ENCODE data around the gene SNAP47.

The SNAP47 gene

DNA sequence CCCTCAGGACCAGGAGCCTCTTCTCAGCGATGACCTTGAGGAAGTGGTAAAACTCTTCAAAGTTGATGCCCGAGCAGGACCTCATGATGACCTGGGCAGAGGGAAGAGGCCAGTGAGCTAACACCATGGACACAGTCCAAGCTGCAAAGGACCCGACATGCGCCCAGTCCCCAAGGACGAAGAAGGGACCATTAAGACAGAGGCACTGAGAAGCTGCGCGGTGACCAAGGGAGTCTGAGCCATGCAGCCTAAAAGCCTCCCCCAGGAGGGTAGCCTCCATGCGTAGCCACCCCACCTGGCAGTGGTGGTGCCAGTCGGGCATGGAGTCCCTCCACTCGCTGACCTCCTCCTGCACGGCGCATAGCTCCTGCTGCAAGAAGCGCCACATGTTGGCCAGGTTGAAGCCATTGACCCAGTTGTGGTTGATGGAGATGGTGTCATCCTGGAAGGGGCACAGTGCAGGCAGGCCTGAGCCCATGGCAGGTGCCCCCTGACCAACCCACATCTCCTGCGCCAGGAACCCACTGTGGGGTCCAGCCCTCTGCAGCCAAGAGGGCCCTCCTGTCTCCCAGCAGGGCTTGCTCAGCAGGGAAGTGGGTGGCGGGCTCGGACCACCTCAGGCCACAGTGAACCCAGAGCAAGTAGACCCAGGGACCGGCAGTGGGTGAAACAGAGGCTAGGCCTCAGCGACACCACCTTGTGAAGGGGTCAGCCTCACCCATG lies 2.5 kb upstream of the SNAP47 start:
- no peak for DNase-seq (ENCODE audit: low read depth, low spot score)

DNA sequence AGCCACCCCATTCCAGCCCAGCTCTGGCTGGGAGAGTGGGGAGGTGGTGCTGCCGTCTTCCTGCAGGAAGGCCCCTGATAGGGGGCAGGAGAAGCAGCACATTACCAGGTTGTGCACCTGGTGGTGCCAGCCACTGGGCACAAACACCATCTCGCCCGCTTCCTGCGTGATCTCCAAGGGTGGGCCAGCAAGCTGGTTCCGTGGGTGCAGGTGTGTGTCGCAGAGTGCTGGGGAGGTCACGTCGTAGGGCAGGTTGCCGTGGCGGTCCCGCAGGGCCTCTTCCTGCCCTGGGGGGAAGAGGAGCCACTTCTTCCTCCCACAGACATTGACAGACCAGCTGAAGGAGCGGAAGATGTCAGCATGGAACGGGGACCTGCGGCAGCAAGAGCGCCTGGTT lies 1.9 kb upstream of the SNAP47 start:
- no peak for DNase-seq (ENCODE audit: low read depth, low spot score)

DNA sequence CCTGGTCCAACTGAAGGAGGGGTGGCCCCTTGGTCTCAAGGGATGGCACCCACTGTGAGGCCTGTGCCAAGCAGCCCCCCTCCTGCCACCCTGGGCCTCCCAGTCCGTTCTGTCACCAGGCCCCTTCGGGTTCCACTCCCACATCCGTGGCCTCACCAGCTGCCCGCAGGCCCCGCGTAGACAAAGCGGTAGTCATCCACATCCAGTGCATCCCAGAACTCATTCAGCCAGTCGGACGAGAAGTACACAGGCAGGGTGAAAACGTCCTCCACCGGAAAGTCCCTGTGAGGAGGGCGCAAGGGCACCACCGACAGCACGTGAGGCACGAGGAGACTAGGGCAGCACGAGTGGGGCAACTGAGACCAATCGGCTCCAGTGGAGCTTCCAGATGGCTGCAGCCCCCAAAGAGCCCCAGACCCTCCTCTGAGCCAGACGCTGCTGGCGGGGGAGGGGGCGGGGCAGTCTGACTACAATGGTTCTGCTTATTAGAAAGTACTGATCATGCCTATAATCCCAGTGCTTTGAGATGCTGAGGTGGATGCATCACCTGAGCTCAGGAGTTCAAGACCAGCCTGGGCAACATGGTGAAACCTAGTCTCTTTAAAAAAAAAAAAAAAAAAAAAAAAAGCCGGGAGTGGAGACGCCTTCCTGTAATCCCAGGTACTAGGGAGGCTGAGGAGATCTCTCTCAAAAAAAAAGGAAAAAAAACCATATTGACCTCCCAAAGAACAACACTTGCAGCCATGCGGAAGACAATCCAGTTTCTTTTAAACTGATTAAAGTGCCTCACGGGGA lies 1.3 kb upstream of the SNAP47 start:
- DNase-seq (ENCODE audit: low read depth, low spot score), result no peak

DNA sequence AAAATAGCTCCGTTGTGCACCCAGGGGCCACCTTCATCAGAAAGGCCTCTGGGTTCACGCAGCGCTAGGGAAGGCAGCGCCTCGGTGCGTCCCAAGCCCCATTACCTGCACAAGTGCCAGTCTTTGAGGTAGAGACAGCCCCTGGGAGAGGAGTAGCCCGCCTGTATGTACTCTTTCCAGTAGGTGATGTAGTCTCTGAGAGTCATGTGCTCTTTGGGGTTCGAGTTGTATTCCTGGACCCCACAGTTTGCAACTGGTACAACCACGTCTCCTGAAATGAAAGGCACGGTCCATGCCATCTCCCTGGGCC lies 734 bp upstream of the SNAP47 start:
- DNase-seq (ENCODE audit: low read depth, low spot score), result no peak

DNA sequence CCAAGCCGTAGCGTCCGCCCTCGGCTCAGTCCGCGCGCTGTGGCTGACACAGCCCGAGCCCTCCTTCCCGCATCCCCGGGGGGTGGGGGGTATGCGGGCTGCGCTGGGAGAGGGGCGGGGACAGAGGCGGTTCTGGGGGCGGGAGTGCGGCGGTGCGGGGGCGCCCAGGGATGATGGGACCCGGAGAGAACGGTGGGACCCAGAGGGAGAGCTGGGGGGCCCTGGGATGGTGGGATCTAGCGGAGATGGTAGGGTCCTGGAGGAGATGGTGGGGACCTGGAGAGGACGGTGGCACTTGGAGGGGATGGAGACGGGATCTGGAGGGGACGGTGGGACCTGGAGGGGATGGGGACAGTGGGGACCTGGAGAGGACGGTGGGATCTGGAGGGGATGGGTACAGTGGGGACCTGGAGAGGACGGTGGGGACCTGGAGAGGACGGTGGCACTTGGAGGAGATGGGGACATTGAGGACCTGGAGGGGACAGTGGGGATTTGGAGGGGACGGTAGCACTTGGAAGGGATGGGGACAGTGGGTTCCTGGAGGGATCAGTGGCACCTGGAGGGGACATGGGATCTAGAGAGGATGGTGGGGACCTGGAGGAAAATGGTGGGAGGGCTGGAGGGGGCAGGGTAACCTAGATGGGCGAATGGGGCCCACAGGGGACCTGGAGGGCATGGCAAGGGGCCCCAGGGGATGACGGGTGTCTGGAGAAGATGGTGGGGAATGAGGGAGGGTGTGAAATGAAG lies 477 bp downstream of the SNAP47 start:
- no peak for DNase-seq (ENCODE audit: low read depth, low spot score)

DNA sequence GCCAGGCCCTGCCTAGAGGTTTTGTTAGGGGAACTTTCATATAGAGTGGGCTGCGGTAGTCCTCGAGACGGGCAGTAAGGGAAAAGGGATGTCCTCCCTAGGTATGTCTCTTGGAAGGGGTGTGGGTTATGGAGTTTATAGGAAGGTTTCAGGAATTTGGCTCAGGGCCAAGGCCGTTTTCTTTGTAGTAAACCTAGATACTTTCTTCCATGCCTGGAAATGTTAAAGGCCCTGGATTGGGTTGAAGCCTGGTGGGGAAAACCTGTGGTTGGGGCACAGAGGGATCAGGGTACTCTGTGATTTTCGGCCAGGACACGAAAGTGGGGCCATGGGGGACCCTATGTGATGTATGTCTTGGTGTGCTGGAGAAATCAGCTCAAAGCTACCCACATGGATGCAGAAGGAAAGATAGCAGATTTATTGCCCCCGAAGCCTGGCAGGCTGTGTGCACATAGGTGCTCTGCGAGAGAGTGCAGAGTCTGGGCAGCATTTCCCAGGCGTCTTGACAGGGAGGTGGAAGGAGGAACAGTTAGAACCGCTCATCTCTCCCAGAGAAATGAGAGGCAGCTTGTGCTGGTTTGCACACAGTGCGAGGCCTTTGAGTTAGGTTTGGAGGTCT lies 1.7 kb downstream of the SNAP47 start:
- no peak for DNase-seq (ENCODE audit: low read depth, low spot score)

DNA sequence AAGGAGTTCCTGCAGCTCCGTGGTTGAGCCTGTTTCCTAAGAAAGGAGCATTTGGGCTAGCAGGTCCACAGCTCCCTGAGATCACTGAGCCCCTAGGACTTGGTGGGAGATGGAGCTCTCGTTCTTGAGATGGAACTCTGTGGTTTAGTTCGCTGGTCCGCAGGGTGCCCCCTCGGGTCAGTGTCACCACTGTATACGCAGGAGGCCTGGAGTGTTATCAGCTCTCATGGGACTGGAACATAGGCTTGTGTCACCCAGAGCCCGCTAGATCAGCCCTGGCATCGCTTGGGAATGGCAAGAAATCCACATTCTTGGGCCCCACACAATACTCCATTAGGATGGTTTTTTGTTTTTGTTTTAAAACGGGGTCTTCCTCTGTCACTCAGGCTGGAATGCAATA lies 3.6 kb downstream of the SNAP47 start:
- no peak for DNase-seq (ENCODE audit: low read depth, low spot score)

DNA sequence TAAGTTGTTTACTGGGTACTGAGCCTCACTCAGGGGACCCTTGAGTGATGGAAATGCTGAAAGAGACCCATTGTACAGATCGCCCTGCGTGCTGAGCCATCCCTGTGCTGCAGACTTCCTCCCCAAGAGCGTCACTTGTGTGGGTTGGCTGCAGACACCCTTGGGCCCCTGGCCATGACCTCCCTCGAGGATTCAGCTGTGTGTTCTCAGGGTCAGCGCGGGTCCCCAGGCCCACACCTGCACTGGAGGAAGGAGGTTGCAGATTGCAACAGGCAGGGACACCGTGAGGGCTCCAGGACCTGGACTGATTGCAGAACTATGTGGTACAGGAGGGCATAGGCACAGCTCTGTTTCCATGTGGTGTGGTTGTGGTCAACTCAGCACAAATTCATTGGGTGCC lies 4.4 kb downstream of the SNAP47 start:
- no peak for DNase-seq (ENCODE audit: low read depth, low spot score)

DNA sequence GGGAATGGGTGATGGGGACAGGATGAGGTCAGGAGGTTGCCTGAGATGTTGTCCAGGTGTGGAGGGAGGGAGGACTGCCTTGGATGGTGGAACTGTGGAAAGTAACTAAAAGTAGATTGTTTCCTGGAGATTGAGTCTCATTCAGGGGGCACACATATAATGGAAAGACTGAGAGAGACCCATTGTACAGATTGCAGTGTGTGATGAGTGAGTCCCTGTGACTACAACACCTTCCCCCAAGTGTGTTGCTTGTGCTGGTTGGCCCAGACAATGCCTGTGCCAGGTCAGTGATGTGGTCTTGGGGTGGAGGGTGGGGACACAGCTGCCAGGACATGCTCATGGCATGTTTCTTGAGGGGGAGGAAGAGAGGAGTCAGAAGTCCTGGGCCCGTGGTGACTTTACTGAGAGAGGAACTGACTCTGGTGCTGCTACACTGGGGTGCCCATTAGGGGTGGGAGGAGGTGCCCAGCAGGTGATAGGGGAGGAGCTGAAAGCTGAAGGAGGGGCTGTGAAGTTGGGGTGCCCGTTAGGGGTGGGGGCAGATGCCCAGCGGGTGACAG lies 5.2 kb downstream of the SNAP47 start:
- DNase-seq (ENCODE audit: low read depth, low spot score), result no peak

DNA sequence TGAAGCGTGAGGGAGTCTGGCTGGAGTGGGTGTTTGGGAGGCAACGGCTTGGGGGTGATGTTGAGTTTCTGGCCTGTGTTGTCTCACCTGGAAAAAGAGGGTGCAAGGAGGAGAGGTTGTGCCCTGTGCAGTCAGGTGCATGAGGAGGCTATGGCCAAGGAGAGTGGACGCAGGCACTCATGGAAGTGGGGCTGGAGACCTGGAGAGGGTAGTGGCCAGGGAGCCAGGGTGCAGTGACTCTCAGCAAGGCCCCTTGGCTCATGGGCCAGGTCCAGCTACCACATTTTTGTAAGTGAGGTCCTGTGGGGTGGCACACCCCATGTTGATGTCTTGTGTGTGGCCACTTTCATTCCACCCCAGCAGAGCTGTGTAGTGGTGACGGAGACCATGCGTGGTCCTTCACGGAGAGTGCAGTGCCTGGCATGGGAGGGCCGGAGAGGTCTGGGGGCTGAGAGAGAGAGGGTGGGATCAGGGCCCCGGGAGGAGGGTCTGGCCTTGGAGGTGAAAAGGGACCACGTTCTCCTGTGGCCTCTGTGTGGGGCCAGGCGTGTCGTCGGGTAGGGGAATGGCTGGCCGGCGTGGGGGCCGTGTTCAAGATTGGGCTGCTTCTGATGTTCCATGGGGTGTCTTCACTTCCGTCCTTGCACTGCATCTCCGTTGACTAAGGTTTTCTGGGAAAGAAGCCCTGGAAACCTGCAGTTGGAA lies 6.1 kb downstream of the SNAP47 start:
- DNase-seq (ENCODE audit: low read depth, low spot score), result no peak

DNA sequence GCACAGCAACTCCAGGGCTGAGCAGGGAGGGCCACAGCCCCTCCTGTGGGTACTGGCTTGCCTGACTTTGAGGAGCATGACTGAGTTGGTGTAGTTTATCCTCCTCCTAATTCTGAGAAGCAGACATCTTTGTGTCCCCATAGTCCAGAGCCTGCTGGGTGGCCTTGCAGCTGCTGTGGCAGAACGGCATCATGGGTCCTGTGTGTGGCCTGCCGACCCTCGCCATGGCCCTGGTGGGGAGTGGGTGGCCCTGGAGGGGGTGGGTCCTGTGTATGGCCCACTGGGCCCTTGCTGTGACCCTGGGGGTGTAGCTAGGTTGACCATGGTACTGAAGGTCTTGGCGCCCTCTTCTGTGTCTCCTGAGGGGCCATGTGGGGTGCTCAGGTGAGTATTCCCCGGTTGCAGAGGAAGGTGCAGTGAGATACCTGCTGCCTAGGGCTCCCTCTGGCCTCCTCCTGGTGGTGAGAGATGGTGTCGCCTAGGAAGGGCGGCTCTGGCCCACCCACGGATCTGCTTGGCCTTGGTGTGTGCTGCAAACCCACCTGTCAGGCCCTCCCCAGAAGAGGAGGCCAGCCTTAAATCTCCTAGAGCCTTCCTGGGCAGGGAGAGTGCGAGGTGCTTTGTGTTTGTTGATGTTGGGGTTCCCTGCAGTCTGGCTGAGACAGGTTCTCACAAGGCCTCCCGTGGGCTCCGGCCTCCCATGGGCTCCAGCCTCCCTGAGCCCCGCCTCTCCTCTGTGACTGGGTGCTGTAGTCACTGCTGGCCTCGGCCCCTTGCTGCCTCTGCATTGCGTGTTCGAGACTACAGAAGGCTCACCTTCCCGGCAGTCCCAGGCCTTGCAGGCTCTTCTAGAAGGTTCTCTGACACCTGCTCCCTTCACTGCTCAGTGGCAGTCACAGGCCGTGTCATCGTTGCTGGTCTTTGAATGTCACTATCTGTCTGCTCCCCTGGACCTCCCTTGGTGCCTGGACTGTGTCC lies 7.8 kb downstream of the SNAP47 start:
- no peak for DNase-seq (ENCODE audit: low read depth, low spot score)

DNA sequence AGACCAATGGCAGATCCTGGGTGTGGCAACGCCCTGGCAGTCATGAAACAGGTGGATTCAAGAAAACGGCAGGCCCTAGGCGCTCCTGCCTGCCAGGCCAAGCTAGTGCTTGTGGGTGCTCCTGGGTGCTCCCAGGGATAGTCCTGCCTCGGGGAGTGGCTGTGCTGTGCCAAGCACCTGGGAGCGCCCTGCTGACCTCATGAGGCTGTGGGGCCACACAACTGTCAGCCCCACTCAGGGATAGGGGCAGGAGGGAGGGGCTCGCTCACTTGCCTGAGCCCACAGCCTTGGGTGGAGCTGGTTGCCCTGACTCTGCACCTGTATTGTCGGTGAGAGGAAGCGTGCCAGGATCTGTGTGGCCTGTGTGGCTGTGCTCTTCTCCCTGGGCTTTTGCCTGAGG lies 9.4 kb downstream of the SNAP47 start:
- no peak for DNase-seq (ENCODE audit: low read depth, low spot score)

DNA sequence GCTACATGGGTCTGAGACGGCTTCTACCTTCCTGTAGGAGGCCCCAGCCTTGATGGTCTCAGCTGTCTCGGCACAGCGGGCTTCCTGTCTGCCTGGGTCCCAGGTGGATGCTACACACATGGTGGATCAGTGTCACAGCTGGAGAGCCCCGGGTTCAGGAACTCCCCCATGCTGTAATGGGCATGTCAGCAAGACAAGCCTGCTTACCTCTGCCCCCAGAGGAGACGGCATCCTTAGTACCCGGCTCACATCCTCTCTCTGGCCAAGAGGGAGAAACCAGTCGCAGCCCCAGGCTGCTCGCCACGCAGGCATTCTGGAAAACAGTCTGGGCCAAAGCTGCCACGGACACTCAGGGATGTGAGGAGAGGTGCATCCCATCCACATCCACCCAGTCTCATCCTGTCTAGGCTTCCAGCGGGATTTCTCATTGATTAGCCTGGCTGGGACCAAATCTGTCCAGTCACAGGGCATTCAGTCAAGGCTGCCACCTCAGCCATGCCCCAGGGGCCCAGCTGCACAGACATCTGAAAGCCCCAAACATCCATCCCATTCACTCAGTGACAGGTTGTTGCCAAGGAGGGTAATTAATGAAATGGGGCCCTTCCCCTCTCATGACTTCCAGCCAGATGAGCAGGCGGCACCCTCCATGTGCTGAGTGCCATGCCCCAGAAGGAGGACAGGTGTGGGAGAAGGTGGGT lies 10.5 kb downstream of the SNAP47 start:
- DNase-seq (ENCODE audit: low read depth, low spot score), result no peak

DNA sequence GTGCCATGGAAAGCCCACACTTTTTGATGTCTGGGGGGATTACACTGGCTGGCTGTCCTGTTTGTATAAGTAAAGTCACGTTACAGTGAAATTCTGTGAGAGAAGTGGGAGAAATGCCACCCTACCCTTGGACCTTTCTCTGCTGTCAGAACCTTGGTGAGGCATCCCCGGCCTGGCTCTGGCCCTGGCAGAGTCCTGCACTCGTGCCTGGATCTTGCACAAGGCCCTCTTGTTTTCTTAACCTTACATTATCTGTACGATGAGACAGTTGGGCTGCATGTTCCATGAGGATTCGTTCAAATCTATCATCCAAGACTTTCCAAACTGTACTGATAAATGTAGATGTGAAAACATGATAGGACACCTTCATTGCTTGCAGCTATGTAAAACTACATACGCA lies 11.4 kb downstream of the SNAP47 start:
- no peak for DNase-seq (ENCODE audit: low read depth, low spot score)

DNA sequence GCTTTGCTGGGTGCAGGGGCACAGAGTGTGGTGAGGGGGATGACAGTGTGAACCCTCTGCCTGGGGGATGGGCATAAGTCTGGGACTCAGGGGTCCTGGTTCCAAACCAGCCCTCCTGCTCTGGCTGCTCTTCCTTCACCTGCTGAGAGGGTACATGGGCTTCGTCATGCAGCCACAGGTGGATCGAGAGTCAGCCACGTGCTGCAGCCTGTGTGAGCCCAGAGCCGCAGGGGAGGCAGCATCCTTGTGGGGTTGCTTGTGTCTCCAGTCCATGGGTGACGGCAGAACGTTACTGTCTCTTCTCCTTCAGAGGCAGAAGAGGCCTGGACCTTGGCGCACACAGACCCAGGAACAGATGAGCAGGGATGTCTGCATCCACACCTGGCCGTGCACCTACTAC lies 12.1 kb downstream of the SNAP47 start:
- DNase-seq (ENCODE audit: low read depth, low spot score), result no peak

DNA sequence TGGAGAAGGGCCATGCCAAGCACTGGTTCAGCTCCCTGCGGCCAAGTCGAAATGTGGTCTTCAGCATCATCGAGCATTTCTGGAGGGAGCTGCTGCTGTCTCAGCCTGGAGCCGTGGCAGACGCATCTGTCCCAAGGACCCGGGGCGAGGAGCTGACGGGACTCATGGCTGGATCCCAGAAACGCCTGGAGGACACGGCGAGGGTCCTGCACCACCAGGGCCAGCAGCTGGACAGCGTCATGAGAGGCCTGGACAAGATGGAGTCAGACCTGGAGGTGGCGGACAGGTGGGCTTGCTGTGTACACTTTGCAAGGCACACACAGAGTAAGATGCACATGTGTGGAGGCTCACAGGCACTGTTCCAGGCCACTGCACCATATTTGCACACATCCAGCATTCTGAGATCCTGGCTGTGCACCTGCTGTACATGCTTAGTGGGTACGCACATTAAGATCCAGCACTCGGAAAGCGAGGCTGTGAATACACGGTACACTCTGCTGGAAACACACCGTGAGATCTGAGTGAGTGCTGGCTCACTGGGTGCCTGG lies 12.8 kb downstream of the SNAP47 start:
- DNase-seq (ENCODE audit: low read depth, low spot score), result no peak

DNA sequence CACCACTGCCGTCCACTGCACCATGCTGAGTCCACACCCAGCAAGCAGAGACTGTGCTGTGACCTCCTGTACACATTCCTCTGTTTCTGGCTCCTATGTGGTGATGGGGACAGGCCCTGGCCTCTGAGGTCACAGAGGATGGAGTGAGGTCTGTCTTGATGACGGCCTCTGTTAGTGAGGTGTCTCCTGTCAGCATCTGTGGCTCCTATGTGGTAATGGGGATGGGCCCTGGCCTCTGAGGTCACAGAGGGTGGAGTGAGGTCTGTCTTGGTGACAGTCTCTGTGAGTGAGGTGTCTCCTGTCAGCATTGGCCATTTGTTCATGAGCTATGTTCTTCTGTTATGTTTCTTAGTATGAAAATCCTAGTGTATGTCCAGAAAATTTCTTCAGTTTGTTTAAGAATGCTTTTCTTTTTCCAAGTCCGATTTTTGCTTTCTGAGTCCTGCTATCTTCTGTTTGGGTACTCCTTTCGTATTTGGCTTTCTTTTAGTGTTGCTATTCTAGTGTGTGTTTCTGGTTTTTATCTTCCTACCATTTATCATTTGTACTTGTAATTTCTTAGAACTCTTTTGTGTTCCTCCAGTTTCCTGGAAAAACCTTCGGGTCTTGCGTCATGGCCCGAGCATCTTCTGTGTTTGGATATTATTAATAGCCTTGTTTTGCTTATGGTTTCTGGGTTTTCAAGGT lies 13.4 kb downstream of the SNAP47 start:
- no peak for DNase-seq (ENCODE audit: low read depth, low spot score)

DNA sequence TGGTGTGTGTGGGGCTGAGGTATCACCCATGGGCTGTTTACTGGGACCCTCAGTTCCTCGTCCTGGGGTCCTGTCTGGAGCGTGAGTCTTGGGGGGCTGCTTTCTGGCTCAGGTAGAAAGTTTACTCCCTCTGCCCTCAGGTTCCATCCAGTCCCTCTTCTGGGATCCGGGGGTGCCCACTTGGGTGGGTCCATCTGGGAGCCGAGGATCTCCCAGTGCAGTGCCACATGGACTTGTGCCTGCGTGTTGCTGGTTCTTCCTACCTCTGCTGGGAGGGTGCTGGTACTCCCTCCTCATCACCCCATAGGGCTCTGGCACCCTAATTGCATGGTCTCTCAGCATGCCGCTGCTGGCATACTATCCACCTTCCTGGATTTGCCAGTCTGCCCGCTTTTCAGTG lies 14.0 kb downstream of the SNAP47 start:
- no peak for DNase-seq (ENCODE audit: low read depth, low spot score)

Data from activated CD4-positive, CD25-positive, alpha-beta regulatory T cell treated with anti-CD3 and anti-CD28 coated beads, Interleukin-2, amount 50 U/mL, for 16 hours (primary cell).